Measurements from ENCODE around the gene MICA. TPM values are rescaled to one million over a fixed set of nuclear protein-coding genes. Genes with fewer than 3 reads are reported as not detected.

MICA gene
- 13.7 and 29.2 TPM in 2 replicates for total RNA-seq

DNA sequence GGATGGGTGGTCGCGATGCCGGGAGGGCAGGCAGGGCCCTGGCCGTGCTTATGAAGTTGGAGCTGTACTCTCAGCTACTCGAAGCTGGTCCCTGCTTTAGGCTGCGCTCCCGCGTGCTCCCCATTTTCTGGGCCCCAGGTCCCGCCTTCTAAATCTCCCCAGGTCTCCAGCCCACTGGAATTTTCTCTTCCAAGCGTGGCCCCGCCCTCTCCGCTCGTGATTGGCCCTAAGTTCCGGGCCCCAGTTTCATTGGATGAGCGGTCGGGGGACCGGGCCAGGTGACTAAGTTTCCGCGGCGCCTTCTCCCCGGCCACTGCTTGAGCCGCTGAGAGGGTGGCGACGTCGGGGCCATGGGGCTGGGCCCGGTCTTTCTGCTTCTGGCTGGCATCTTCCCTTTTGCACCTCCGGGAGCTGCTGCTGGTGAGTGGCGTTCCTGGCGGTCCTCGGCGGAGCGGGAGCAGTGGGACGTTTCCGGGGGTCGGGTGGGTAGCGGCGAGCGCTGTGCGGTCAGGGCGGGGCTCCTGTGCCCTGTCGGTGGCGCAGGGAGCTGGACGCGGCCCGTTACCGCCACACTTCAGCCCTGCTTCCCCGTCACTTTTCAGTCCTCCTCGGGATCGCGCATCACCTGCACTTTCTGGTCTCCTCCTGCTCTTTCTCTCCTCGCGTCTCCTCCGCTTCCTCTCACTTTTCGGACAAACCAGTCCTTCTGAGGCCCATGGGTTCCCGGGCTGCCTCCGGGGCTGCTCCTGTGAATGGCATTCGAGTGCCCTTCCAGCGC lies at the start of gene MICA:
TSS of gene MICA (plus strand) at position 313 of the 778 bp plus-strand sequence. CDS start at position 351, 38 bp downstream.

GRCh38 chr6:31356946-31357466 lies 46.4 kb upstream of the MICA start, which contains the start of gene HLA-B:
Gene HLA-B (minus strand): TSS chr6:31357179. CDS start chr6:31357158, 21 bp downstream.

Other genes starting within 250 kb of the MICA start
- 15.9 and 17.8 TPM in 2 replicates for gene CCHCR1, start 245.8 kb upstream of the MICA start, total RNA-seq
- 2.7 and 21.2 TPM in 2 replicates for gene TCF19, start 245.0 kb upstream of the MICA start, total RNA-seq
- not detected in 2 replicates for gene POU5F1, start 232.9 kb upstream of the MICA start, total RNA-seq
- gene HLA-C, start 131.5 kb upstream of the MICA start, total RNA-seq = 494 and 516 TPM in 2 replicates
- gene HLA-B, start 46.4 kb upstream of the MICA start, total RNA-seq = 289 and 417 TPM in 2 replicates
- 1.8 and 23.1 TPM in 2 replicates for gene MICB, start 94.5 kb downstream of the MICA start, total RNA-seq
- not detected in 2 replicates for gene MCCD1, start 125.4 kb downstream of the MICA start, total RNA-seq
- gene DDX39B, start 138.4 kb downstream of the MICA start, total RNA-seq = 517 and 600 TPM in 2 replicates
- gene ATP6V1G2, start 143.0 kb downstream of the MICA start, total RNA-seq = 4.1 and 5.9 TPM in 2 replicates
- gene NFKBIL1, start 144.0 kb downstream of the MICA start, total RNA-seq = 17.8 and 24.4 TPM in 2 replicates
- gene LTA, start 168.7 kb downstream of the MICA start, total RNA-seq = not detected in 2 replicates
- not detected in 2 replicates for gene TNF, start 172.0 kb downstream of the MICA start, total RNA-seq
- 0.91 TPM in 1 of 2 replicates, not detected in the other for gene LTB, start 178.8 kb downstream of the MICA start, total RNA-seq
- gene LST1, start 182.7 kb downstream of the MICA start, total RNA-seq = 0.08 TPM in 1 of 2 replicates, not detected in the other
- not detected in 2 replicates for gene NCR3, start 189.4 kb downstream of the MICA start, total RNA-seq
- not detected in 2 replicates for gene AIF1, start 211.6 kb downstream of the MICA start, total RNA-seq
- gene PRRC2A, start 217.1 kb downstream of the MICA start, total RNA-seq = 80.5 and 92.3 TPM in 2 replicates
- 217 and 269 TPM in 2 replicates for gene BAG6, start 249.1 kb downstream of the MICA start, total RNA-seq

Data from epithelial cell of alveolus of lung (primary cell).